Stimulated activated CD8-positive, alpha-beta memory T cell treated with anti-CD3 and anti-CD28 coated beads, Interleukin-7, amount 100 ng/mL, for 48 hours (primary cell): ENCODE data around the gene GNG7.
A peak's percentile ranks its signal among the peaks of the same experiment; 100 is the strongest.
"Not testable (repeated sequence)": the region's sequence is repeated elsewhere in the genome, so short reads cannot be mapped to it uniquely, and the experiment has no call there.

Experiments used
- DNase-seq, 2 donors: peaks; one replicate each; pipeline ENCODE4 v3.0.0-alpha.2; 2020; ENCODE audit warnings: low read depth in 1 of 2; ENCODE audit errors: extremely low read depth in 1 of 2

GNG7 gene

DNA sequence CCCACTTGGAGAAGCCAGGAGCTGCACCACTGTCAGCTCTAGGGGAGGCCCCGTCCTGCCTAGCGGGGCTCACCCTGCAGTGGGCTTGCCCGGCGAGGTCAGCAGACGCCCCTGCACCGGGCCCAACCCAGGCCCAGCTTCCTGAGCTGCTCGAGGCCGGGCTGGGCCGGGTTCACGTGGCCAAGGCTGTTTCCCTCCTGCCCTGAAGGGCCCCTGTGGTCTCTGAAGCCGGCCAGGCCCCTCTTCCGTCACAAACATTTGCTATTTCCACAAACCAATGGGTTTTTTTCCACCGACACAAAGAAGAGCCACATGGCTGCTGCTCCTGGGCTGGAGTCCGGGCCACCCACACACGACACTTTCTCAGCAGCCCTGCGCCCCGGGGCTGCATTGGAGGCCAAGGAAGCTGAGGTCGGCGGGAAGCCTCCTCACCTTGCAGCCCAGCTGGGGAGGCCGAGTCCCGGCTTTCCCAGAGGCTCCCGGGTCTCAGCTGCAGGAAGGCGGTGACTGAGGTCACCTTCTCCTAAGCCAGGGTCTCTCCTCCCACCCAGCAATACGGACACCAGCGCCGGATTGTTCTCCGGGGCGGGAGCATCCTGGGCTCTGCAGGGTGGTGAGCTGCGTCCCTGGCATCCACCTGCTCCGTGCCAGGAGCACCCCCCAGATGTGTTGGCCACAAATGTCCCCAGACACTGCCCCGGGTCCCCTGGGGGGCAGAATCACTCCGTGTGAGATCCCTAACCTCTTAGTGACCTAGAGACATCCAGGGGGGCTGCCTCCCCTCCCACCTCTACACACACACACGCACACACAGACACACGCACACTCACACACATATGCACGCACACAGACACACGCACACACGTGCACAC is 146.0 kb downstream of the GNG7 start:
- DNase-seq = no peak

DNA sequence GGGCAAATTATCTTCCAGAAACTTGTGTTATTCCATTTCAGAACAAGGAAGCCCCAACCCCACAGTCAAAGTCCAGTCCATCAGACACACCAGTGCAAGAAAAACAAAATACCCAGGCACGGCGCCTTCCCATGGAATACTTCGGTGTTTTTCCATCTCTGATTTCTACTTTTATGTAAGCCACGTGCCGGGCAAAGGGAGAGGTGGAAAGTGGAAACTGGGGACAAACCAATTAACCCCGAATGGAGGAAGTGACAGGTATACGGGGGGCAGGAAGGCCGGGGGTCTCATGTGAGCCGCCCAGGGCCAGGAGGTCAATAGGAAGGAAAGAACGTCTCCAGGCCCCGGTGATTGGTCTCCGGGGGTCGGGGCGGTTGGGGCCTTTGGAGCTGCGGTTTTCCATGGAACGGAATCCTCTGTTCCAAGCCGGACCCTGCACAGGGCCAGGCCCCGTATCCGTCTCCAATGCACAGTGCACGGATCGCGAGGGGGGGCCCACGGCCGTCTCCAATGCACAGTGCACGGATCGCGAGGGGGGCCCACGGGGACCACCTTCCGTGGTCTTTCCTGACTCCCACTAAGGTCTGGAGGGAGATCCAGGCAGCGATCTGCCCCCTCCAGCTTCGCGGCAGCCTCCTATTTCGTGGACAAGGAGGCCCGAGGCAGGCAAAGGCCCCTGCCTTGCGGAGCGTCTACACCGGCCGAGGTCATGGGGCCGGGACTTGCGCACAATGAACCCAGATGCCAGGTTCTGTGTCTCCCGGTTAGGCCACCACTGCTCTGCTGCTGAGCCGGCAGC is 146.9 kb downstream of the GNG7 start:
- no peak for DNase-seq

DNA sequence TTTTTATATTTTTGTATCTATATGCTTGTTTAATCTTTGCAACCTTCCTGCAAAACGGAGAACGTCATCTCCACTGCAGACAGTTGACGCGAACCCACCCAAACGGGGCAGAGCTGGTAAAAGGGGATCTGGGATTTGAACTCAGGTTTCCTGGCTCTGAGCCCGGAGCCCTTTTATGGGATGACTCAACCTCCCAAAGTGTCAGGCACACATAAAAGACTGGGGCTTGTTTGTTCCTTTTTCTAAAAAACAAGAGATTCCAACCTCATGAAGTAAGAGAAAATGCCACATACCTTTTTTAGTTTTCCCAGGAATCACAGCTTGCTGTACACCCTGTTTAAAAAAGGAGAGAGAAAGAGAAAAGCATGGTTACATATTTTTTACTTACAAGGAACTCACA is 147.6 kb downstream of the GNG7 start:
- no peak for DNase-seq

DNA sequence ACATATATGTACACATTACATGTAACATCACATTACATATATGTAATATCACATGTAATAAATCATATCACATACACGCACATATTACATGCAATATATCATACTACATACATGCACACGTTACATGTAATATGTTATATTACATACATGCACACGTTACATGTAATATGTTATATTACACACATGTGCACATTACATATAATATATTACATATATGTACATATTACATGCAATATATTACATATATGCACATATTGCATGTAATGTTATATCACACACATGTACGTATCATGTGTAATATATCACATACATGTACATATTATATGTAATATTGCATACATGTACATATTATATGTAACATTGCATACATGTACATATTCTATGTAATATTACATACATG is 149.0 kb downstream of the GNG7 start:
- no peak for DNase-seq

DNA sequence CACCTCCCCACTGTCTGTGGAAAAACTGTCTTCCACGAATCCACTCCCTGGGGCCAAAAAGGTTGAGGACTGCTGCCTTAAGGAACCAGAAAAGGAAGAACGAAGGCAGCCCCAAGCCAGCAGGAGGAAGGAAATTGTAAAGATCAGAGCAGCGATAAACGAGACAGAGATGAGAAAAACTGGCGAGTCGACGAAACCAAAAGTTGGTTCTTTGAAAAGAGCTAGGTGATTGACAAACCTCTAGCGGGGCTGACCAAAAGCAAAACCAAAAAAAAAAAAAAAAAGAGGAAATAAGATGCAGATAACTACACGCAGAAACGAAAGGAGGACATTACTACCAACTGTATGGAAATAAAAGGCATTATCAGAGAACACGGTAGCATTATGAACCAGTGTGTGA is 149.6 kb downstream of the GNG7 start:
- peak in 1 of 2 donors; percentile 45 for DNase-seq

DNA sequence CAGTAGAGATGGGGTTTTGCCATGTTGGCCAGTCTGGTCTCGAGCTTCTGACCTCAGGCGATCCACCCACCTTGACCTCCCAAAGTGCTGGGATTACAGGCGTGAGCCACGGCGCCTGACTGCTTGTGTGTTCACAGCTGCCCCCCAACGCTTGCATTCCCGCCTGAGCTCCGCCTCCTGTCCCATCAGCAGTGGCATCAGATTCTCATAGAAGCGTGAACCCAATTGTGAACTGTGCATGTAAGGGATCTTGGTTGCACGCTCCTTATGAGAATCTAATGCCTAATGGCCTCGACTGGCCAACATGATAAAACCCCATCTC is 150.7 kb downstream of the GNG7 start:
- no peak for DNase-seq

DNA sequence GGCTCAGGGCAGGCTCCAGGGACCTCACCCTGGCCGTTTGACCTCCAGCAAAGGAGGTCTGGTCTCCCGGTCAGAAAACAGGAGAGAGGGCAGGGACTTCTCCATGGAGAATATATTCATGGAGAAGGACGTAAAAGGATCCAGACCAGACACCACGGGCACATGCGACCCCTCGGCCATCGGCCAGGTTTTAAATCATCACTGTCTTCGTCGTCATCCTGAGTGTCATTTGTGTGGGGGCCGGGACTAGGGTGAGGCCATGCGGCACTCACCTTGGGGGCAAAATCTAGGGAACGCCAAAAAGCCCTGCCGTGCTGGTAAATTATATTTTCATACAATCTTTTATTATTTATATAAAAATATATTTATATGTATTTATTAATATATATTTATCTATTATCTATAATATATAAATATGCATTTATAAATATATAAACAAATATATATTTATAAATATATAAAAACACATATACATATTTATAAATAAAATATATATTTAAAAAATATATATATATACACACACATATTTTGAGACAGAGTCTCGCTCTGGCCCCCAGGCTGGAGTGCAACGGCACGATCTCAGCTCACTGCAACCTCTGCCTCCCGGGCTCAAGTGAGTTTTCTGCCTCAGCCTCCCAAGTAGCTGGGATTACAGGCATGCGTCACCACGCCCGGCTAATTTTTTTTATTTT is 151.2 kb downstream of the GNG7 start:
- no peak for DNase-seq

DNA sequence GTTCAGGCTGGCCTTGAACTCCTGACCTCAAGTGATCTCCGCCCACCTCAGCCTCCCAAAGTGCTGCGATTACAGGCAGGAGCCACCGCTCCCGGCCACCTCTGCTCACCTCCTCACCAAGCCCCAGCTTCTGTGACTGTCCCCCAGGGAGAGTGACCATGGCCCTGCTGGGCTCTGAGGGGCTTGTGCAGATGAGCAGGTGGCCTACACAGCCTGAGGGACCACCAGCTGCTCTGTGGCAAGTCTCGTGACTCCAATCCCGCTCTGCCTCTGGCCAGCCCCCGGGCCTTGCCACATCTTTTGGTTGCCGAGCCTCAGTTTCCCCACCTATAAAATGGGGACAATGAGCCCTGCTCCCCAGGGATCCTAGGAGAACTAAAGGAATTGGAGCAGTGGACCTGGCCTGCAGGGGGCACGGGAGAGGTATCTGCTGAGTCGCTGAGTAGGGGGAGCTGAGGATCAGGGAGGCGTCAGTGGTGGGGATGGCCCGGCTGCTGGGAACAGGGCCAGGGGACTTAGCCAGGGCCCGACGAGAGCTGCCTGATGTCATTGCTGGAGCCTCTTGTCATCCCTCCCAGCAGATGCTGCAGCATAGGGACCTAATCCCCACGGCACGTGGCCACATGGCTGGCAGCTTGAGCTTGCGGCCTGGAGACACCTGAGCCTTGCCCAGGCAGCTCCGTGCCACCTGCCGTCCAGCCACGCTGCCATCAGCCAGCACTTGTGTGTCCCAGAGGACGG is 151.9 kb downstream of the GNG7 start:
- DNase-seq = no peak

DNA sequence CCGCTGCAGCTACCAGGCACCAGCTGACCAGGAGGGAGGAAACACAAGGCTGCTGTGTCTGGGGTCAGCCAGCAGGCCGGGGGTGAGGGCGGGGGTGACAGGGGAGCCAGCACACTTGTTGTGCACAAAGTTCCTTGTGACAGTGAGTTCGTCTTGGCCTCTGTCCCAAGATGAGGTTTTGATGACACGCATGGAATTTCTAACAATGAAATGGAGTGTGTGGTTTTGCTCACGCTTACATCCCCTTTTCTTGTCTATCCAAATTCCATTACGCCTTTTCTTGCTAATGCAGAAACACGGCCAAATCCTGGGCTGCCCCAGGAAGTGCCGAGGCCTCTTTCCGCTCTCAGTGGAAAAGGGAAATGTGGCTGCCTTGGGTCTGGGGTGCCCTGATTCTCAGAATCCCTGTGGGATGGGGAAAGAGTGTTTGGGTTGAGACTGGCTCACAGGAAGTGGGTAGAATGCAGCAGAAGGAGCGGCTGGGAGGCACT is 152.7 kb downstream of the GNG7 start:
- DNase-seq = no peak

DNA sequence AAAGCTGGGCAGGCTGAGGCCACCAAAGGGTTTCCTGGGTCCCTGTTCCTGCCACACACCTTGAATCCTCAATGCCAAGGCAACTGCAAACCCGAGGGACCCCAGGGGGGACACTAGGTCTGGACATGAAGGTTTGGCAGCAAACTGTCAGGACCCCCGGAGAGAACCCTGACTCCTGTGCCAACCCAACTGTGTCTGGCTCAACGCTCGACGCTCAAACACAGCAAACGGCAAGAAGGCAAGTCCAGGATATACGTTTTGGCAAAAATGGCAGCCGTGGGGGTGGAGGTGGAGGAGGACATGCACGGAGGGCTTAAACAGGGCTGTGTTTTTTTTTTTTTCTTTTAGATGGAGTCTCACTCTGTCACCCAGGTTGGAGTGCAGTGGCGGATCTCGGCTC is 153.5 kb downstream of the GNG7 start:
- no peak for DNase-seq

DNA sequence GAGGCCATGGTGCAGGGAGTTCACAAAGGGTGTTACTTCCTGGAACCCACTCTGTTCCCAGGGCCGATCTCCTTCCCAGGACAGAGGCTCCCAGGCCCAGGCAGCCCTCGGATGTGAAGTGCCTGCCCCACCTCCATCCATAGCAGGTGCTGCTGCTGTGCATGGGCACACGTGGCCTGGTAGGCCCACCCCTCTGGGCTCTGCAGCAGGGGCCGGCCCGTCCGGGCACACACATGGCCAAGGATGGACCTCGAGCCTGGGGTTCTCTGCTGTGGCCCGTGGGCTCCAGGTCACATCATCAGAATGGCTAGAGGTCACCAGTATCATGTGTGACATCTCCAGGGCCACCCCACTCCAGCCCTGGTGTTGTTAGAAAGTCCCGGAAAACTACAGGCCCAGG is 154.8 kb downstream of the GNG7 start:
- no peak for DNase-seq

DNA sequence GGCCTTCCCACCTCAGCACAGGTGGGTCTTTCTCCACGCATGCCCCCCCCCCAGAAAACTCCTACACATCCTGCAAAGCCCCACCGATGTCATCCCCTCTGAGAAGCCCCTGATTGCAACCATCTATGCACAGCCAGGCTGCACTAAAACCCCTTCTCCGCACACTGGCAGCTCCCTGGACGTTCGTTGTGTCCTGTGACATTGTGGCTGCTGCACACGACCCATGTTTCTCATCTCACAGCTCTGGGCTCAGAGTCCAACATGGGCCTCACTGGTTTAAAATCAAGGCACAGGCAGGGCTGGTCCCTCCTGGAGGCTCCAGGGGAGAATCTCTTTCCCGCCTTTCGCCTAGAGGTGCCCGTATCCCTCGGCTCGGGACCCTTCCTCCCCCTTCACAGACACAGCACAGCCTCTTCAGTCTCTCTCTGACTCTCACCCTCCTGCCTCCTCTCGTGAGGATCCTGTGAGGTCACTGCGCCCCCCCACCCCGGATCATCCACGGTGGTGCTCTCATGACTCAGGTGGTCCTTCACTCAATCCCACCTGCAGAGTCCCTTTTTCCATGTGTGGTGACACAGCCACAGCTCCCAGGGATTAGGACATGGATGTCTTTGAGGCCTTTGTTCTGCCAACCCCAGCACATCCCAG is 155.3 kb downstream of the GNG7 start:
- DNase-seq = no peak

DNA sequence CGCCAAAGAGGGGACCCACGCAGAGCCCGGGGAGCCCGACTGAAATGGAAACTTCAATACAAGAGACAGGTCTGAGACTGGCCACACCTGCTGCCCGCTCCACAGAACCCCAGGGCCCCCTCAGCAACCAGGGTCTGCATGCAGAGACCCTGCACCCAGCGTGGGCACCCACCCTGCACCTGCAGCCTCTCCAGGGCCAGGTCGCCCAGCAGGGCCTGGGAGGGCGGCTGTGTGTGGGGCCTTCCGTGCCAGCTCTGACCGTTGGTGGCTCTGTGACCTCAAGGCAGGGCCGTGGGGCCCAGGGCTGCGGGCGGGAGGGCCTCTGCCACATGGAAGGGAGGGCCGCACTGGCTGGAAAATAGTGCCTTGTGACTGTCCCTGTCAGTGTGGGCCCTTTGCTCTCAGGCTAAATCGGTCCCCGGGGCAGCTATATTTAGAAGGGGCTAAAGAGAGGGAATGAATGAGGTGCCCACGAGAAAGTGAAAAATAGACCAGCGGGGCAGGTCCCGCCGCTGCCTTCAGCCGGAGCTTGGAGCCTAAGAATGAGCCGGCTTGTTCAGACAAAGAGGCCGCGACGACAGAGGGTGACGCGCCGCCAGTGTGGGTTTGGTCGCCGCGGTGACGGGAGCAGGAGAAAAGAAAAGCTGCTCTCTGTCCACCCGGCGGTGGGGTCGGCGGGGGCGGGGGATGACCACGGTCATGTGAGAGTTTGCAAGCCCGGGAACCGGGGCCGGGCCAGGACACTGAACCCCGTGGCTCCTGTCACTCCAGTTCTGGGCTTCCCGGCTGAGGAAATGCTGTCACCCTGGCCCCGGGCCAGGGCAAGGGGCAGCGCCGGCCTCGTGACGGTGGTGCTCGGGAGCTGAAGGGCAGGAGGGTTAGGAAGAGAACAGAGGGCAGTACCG is 156.1 kb downstream of the GNG7 start:
- no peak for DNase-seq

DNA sequence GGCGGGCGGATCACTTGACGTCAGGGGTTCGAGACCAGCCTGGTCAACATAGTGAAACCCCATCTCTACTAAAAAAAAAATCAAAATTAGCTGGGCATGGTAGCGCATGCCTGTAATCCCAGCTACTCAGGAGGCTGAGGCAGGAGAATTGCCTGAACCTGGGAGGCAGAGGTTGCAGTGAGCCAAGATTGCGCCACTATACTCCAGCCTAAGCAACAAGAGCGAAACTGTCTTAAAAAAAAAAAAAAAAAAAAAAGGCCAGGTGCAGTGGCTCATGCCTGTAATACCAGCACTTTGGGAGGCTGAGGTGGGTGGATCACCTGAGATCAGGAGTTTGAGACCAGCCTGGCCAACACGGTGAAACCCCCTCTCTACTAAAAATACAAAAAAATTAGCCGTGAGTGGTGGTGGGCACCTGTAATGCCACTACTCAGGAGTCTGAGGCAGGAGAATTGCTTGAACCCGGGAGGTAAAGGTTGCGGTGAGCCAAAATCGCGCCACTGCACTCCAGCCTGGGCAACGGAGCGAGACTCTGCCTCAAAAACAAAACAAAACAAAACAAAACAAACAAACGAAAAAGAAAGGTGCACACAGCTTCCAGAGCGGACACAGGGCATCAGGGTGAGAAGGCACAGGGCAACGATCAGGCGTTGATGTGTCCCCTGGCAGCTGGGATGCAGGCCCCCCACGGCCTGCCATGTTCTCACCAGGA is 156.9 kb downstream of the GNG7 start:
- not testable (repeated sequence) for DNase-seq

DNA sequence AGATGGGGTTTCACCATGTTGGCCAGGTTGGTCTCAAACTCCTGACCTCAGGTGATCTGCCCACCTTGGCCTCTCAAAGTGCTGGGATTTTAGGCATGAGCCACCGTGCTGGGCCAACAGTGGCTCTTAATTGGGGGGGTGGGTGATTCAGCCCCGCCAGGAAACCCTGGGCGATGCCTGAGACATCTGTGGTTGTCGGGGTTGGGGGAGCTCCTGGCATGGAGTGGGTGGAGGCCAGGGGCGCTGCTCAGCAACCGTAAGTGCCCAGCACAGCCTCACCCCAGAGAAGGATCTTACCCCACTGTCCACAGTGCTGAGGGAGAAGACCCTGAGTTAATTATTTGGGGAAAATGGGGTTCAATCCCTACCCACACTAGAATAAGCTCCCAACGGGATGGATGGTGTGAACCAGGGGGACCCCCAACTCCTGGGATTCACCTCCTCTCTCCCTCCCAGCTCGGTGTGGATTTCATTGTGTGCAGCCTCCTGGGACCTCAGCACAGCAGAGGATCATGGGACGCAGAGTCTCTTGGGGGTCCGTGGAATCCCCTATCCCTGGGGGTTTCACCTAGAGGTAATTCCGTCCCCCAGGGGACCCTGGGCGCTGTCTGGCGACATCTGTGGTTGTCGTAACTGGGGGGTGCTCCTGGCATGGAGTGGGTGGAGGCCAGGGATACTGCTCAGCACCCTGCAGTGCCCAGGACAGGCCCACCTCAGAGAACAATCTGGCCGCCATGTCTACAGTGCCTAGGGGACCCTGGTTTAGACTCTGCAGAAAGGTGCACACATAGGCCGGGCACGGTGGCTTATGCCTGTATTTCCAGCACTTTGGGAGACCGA is 157.7 kb downstream of the GNG7 start:
- DNase-seq = no peak

DNA sequence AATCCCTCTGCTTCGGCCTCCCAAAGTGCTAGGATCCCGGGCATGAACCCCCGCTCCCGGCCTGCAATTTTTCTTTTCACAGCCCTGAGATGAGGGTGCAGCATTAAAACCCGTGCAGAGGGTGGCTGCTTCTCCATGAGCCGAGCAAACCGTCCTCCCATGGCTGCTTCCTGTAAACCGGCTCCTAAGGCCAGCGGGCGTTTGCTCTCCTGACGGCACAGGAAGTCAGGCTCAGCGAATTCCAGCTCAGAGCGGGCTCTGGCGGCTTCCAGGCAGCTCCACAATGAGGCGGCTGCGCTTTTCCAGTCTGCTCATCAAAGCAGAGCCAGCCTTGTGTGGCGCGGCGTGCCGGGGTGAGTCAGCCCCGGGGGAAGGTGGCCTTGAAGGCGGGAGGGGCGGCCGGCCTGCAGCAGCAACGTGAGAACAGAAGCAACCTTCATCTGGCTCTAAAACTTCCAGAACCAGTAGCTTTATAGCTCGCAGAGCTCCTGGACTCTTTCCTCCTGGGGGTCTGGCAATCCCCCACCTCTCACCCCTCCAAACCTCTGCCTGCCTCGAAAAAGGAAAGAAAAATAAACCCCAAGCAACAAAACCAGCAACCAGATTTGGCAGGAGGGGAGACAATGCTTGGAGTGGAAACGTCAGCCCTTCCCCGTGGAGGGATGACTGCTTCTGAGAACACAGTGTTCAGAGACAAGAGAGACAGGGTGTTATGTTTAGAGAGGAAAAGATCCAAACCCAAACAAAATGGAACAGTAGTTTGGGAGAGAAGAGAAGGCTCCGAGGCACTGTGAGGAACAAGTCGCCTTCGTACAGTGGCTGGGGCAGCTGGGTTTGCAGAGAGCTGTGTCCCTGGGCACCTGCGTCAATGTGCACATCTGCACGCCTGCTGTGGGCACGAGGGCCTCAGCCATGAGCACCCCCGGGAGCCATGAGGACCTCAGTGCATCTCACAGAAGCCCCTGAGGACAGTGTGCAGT is 158.7 kb downstream of the GNG7 start:
- peak; percentile 49 to 57 for DNase-seq

DNA sequence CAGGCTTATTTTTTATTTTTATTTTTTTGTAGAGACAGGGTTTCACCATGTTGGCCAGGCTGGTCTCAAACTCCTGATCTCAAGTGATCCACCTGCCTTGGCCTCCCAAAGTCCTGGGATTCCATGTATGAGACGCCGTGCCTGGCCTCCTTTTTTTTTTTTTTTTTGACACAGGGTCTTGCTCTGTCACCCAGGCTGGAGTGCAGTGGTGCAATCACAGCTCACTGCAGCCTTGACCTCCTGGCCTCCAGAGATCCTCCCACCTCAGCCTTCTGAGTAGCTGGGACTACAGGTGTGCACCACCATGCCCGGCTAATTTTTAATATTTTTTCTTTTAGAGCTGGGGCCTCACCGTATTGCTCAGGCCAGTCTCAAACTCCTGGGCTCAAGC is 159.4 kb downstream of the GNG7 start:
- not testable (repeated sequence) for DNase-seq
